Endodermal cell (in vitro differentiated cells): ENCODE measurements around the gene CCL11. TPM values are rescaled to one million over a fixed set of nuclear protein-coding genes. Genes with fewer than 3 reads are reported as not detected.
A peak's percentile ranks its signal among the peaks of the same experiment; 100 is the strongest.

Experiments used
- DNase-seq: peaks from one replicate; pipeline ENCODE4 v3.0.0-alpha.2; 2017
- H3K27ac ChIP-seq: 2 replicates; pipeline ENCODE4 v1.5.1; 2013; ENCODE audit warnings: mild to moderate bottlenecking, low read depth, low read length, moderate library complexity
- H3K27me3 ChIP-seq: 2 replicates; pipeline ENCODE4 v1.6.1; 2013; ENCODE audit warnings: mild to moderate bottlenecking, low read length, moderate library complexity; ENCODE audit not compliant: insufficient read depth, control insufficient read depth, poor library complexity, severe bottlenecking
- H3K36me3 ChIP-seq: 2 replicates; pipeline ENCODE4 v1.7.0; 2013; ENCODE audit warnings: mild to moderate bottlenecking, low read length, moderate library complexity; ENCODE audit not compliant: control insufficient read depth, insufficient read depth
- H3K4me1 ChIP-seq: one replicate; pipeline ENCODE4 v1.7.0; 2013; ENCODE audit warnings: low read length; ENCODE audit not compliant: control insufficient read depth, insufficient read depth
- H3K4me3 ChIP-seq: 2 replicates; pipeline ENCODE4 v1.5.1; 2013; ENCODE audit warnings: mild to moderate bottlenecking, low read length, moderate library complexity
- H3K9ac ChIP-seq: 2 replicates; pipeline ENCODE4 v1.6.1; 2013; ENCODE audit warnings: mild to moderate bottlenecking, low read length, moderate library complexity; ENCODE audit not compliant: poor library complexity, severe bottlenecking; ENCODE audit errors: extremely low read depth
- H3K9me3 ChIP-seq: 2 replicates; pipeline ENCODE4 v1.6.1; 2013; ENCODE audit warnings: mild to moderate bottlenecking, low read length, moderate library complexity; ENCODE audit not compliant: control insufficient read depth
- H3K27ac Mint-ChIP-seq: 2 replicates; pipeline ENCODE4 v1.8.0; 2020; ENCODE audit warnings: mixed read lengths
- H3K27me3 Mint-ChIP-seq: 2 replicates; pipeline ENCODE4 v1.8.0; 2021; ENCODE audit warnings: mild to moderate bottlenecking, mixed read lengths; ENCODE audit not compliant: insufficient read depth
- H3K36me3 Mint-ChIP-seq: 2 replicates; pipeline ENCODE4 v1.8.0; 2020; ENCODE audit warnings: low read depth, mixed read lengths
- H3K4me1 Mint-ChIP-seq: 2 replicates; pipeline ENCODE4 v1.8.0; 2020; ENCODE audit warnings: mixed read lengths
- H3K4me3 Mint-ChIP-seq: 2 replicates; pipeline ENCODE4 v1.8.0; 2020; ENCODE audit warnings: mild to moderate bottlenecking, moderate library complexity, mixed read lengths
- H3K9me3 Mint-ChIP-seq: 2 replicates; pipeline ENCODE4 v1.8.0; 2020; ENCODE audit warnings: mild to moderate bottlenecking, mixed read lengths
- WGBS, 2 experiments: methylation state at CpG; one replicate each; pipeline versions ENCODE4 v1.1.5 to v1.1.7; 2013; ENCODE audit warnings: missing lambda C conversion rate in 2 of 2, mixed read lengths in 1 of 2; ENCODE audit not compliant: insufficient coverage in 1 of 2, insufficient read length in 1 of 2; 5-methylcytosine and 5-hydroxymethylcytosine counted together
- total RNA-seq, 2 donors: library from RNA; stranded (reverse); fragmentation: NEBNext Ultra II Directional in 1 of 2; extraction: Animal tissue kit (Norgen Biotek cat#: 25700) in 1 of 2; gene quantifications; 2 replicates in 1 of 2; 3 replicates in 1 of 2; pipeline ENCODE4 v1.2.1, GENCODE V29; 2021
- TF ChIP-seq, protein P1 (sequence below): fragments of 200-600 bp; sonication (generic); conservative IDR thresholded peaks from 2 replicates; pipeline ENCODE4 v1.5.0; 2021; ENCODE audit warnings: antibody characterized with exemption, mild to moderate bottlenecking

CCL11 gene
- total RNA-seq, 2 donors from 2014 or later, result not detected

GRCh38 chr17:34251186-34251585, 34.4 kb upstream of the CCL11 start:
- DNase-seq, result peak; percentile 72
- H3K27me3 Mint-ChIP-seq, result peaks cover 2% of the 10 kb centered on the region
- no peaks in the 10 kb centered on the region for H3K9me3 Mint-ChIP-seq
- no peaks in the 10 kb centered on the region for H3K27me3 ChIP-seq
- 40 to 49% methylated on average over 1 to 3 of the region's 3 CpGs for WGBS, 2 experiments
- peak overlapping the region; percentile 23 for H3K27ac Mint-ChIP-seq
- peak overlapping the region; percentile 76 for H3K4me3 ChIP-seq
- H3K36me3 Mint-ChIP-seq, result peaks cover 3% of the 10 kb centered on the region
- H3K9me3 ChIP-seq, result no peaks in the 10 kb centered on the region
- TF ChIP-seq, protein P1, sequence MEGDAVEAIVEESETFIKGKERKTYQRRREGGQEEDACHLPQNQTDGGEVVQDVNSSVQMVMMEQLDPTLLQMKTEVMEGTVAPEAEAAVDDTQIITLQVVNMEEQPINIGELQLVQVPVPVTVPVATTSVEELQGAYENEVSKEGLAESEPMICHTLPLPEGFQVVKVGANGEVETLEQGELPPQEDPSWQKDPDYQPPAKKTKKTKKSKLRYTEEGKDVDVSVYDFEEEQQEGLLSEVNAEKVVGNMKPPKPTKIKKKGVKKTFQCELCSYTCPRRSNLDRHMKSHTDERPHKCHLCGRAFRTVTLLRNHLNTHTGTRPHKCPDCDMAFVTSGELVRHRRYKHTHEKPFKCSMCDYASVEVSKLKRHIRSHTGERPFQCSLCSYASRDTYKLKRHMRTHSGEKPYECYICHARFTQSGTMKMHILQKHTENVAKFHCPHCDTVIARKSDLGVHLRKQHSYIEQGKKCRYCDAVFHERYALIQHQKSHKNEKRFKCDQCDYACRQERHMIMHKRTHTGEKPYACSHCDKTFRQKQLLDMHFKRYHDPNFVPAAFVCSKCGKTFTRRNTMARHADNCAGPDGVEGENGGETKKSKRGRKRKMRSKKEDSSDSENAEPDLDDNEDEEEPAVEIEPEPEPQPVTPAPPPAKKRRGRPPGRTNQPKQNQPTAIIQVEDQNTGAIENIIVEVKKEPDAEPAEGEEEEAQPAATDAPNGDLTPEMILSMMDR, result no peak
- H3K36me3 ChIP-seq, result peaks cover 9% of the 10 kb centered on the region
- peaks cover 50% of the 10 kb centered on the region for H3K4me1 Mint-ChIP-seq
- H3K4me1 ChIP-seq, result peaks cover 31% of the 10 kb centered on the region
- H3K27ac ChIP-seq, result no peak overlapping the region
- H3K9ac ChIP-seq, result no peak overlapping the region
- H3K4me3 Mint-ChIP-seq, result peak overlapping the region; percentile 23

DNA sequence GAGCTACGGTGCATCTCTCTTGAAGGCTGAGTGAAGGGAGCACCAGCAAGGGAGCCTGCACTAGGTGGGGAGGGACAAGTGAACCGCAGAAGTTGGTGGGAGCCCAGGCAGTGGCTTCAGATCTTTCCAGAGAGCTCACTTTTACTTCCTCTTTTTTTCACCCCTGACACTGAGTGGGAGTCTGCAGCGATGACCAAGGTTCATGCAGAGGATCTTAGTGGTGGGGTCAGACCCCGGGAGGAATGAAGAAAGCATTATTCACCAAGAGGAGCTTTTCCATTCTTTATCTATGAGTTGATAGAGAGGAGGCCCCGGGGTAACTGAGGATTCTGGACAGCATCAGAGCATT, 33.5 kb upstream of the CCL11 start:
- Histone ChIP-seq H3K9me3 (no peaks in the 10 kb centered on the region), H3K4me1 (peaks cover 31% of the 10 kb centered on the region)

GRCh38 chr17:34252444-34253138, 33.0 kb upstream of the CCL11 start:
- peak overlapping the region; percentile 23 for H3K4me3 Mint-ChIP-seq
- H3K4me1 ChIP-seq, result peaks cover 31% of the 10 kb centered on the region

More for the DNA sequence above, 33.5 kb upstream of the CCL11 start:
- Mint-ChIP-seq H3K27me3 (no peaks in the 10 kb centered on the region), H3K4me1 (peaks cover 52% of the 10 kb centered on the region), H3K4me3 (peak overlapping the region; percentile 23), H3K27ac (peak overlapping the region; percentile 60), H3K9me3 (no peaks in the 10 kb centered on the region), H3K36me3 (peaks cover 7% of the 10 kb centered on the region)
- WGBS, 2 experiments, result 89 to 100% methylated on average over 1 to 5 of the region's 5 CpGs
- Histone ChIP-seq H3K36me3 (peaks cover 18% of the 10 kb centered on the region), H3K9ac (peak overlapping the region; percentile 16), H3K4me3 (peak overlapping the region; percentile 76), H3K27me3 (no peaks in the 10 kb centered on the region), H3K27ac (no peak overlapping the region)
- TF ChIP-seq, protein P1, result no peak
- DNase-seq, result no peak

More at GRCh38 chr17:34252444-34253138, 33.0 kb upstream of the CCL11 start:
- TF ChIP-seq, protein P1, result no peak
- H3K36me3 ChIP-seq, result peaks cover 19% of the 10 kb centered on the region
- Mint-ChIP-seq H3K36me3 (peaks cover 10% of the 10 kb centered on the region), H3K4me1 (peaks cover 52% of the 10 kb centered on the region), H3K9me3 (no peaks in the 10 kb centered on the region), H3K27me3 (no peaks in the 10 kb centered on the region), H3K27ac (no peak overlapping the region)
- 79 to 85% methylated on average over 6 of the region's 6 CpGs for WGBS, 2 experiments
- no peak overlapping the region for H3K9ac ChIP-seq
- H3K9me3 ChIP-seq, result no peaks in the 10 kb centered on the region
- H3K4me3 ChIP-seq, result peak overlapping the region; percentile 76
- no peaks in the 10 kb centered on the region for H3K27me3 ChIP-seq
- DNase-seq, result peak; percentile 67
- no peak overlapping the region for H3K27ac ChIP-seq
